HepG2 (cell line): Measurements from ENCODE around the gene ANAPC2. TPM values are rescaled to one million over a fixed set of nuclear protein-coding genes. Genes with fewer than 3 reads are reported as not detected.

Experiments
- AGO2 ChIP-seq: fragments of 200-400 bp; formaldehyde crosslinking; optimal IDR thresholded peaks from 2 replicates; pipeline ENCODE3; 2017; ENCODE audit warnings: mild to moderate bottlenecking, low read depth, low read length, moderate library complexity
- RARA ChIP-seq: IDR thresholded peaks from 2 replicates; pipeline ENCODE4 v1.6.1; 2016; ENCODE audit warnings: missing genetic modification reagents, missing compliant biosample characterization
- RBFOX2 ChIP-seq: fragments of 200-400 bp; formaldehyde crosslinking; IDR thresholded peaks from 2 replicates; pipeline ENCODE4 v1.6.1; 2017; ENCODE audit warnings: low read depth, mild to moderate bottlenecking, low read length
- ZC3H13 ChIP-seq: sonication (generic); formaldehyde crosslinking; IDR thresholded peaks from 2 replicates; pipeline ENCODE4 v1.8.1; 2023; ENCODE audit warnings: mild to moderate bottlenecking, missing genetic modification reagents, moderate library complexity
- ZNF337 ChIP-seq: sonication (generic); formaldehyde crosslinking; IDR thresholded peaks from 2 replicates; pipeline ENCODE4 v1.5.1; 2020; ENCODE audit warnings: missing genetic modification reagents, low read depth, mild to moderate bottlenecking, borderline replicate concordance
- polyA plus RNA-seq, 8 experiments: library from polyadenylated mRNA; depleted of rRNA in 3 of 8; stranded (reverse) in 7 of 8; unstranded in 1 of 8; fragments of >200 nt; fragmentation: Illumina TruSeq in 4 of 8; extraction: Trizol in 4 of 8; gene quantifications; 2 replicates each; pipeline versions ENCODE4 v1.2.1 to v1.2.3, GENCODE V29; 2011 to 2016; ENCODE audit warnings: low read depth in 4 of 8, missing spikeins in 1 of 8, mixed read lengths in 1 of 8; ENCODE audit not compliant: insufficient read depth in 1 of 8
- total RNA-seq, 5 experiments: library from RNA; depleted of rRNA; stranded (reverse); fragments of >200 nt; fragmentation: Illumina TruSeq; extraction: Trizol; gene quantifications; 2 replicates each; pipeline ENCODE4 v1.2.3, GENCODE V29; 2016; ENCODE audit warnings: low read depth in 1 of 5
- TF ChIP-seq, protein P1 (sequence below): sonication (generic); formaldehyde crosslinking; IDR thresholded peaks from 2 replicates; pipeline ENCODE4 v1.5.1; 2020; ENCODE audit warnings: missing genetic modification reagents, mild to moderate bottlenecking, borderline replicate concordance
- TF ChIP-seq, protein P2 (sequence below): sonication (generic); formaldehyde crosslinking; IDR thresholded peaks from 2 replicates; pipeline ENCODE4 v1.5.0; 2020; ENCODE audit warnings: mild to moderate bottlenecking, missing genetic modification reagents, borderline replicate concordance

Gene ANAPC2
- total and polyA plus RNA-seq, 2 of the 13 experiments (the other 11 are each of a cell fraction or from before 2014, with no cell fraction given), result 12.3 to 15.4 TPM

DNA sequence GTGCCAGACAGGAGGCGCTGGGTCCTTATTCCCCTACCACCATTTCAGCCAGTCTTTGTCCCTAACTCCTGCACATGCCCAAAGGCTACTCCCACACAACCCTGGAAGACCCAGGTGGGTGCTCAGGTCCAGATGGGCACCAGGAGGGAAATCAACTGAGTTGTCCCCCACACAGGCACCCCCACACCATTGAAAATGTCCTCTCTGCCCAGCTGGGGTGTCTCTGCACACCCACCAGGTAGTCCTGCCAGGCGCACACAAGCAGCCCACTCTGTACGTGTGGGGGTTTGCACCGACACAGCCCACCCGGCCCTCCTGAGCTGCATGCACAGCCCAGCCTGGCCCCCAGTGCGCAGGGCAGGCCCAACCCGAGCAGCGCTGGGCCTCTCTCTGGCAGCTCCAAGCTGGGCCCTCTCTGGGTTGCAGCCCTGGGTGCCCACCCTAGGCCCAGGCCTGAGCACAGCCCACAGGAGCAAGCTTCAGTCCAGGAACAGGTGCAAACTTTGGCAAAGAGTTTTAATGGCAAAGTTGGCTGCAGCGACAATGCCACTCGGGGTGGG is 31.5 kb upstream of the ANAPC2 start (continued):
- TF ChIP-seq, protein P1, sequence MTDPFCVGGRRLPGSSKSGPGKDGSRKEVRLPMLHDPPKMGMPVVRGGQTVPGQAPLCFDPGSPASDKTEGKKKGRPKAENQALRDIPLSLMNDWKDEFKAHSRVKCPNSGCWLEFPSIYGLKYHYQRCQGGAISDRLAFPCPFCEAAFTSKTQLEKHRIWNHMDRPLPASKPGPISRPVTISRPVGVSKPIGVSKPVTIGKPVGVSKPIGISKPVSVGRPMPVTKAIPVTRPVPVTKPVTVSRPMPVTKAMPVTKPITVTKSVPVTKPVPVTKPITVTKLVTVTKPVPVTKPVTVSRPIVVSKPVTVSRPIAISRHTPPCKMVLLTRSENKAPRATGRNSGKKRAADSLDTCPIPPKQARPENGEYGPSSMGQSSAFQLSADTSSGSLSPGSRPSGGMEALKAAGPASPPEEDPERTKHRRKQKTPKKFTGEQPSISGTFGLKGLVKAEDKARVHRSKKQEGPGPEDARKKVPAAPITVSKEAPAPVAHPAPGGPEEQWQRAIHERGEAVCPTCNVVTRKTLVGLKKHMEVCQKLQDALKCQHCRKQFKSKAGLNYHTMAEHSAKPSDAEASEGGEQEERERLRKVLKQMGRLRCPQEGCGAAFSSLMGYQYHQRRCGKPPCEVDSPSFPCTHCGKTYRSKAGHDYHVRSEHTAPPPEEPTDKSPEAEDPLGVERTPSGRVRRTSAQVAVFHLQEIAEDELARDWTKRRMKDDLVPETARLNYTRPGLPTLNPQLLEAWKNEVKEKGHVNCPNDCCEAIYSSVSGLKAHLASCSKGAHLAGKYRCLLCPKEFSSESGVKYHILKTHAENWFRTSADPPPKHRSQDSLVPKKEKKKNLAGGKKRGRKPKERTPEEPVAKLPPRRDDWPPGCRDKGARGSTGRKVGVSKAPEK, result no peak
- TF ChIP-seq AGO2 (peak; percentile 73), ZC3H13 (CRISPR knock-in tag) (peak; percentile 93), RBFOX2 (peak; percentile 19; the same call in 1 of the 2 replicates), RARA (CRISPR knock-in tag) (no peak), ZNF337 (CRISPR knock-in tag) (no peak)
- TF ChIP-seq, protein P2, sequence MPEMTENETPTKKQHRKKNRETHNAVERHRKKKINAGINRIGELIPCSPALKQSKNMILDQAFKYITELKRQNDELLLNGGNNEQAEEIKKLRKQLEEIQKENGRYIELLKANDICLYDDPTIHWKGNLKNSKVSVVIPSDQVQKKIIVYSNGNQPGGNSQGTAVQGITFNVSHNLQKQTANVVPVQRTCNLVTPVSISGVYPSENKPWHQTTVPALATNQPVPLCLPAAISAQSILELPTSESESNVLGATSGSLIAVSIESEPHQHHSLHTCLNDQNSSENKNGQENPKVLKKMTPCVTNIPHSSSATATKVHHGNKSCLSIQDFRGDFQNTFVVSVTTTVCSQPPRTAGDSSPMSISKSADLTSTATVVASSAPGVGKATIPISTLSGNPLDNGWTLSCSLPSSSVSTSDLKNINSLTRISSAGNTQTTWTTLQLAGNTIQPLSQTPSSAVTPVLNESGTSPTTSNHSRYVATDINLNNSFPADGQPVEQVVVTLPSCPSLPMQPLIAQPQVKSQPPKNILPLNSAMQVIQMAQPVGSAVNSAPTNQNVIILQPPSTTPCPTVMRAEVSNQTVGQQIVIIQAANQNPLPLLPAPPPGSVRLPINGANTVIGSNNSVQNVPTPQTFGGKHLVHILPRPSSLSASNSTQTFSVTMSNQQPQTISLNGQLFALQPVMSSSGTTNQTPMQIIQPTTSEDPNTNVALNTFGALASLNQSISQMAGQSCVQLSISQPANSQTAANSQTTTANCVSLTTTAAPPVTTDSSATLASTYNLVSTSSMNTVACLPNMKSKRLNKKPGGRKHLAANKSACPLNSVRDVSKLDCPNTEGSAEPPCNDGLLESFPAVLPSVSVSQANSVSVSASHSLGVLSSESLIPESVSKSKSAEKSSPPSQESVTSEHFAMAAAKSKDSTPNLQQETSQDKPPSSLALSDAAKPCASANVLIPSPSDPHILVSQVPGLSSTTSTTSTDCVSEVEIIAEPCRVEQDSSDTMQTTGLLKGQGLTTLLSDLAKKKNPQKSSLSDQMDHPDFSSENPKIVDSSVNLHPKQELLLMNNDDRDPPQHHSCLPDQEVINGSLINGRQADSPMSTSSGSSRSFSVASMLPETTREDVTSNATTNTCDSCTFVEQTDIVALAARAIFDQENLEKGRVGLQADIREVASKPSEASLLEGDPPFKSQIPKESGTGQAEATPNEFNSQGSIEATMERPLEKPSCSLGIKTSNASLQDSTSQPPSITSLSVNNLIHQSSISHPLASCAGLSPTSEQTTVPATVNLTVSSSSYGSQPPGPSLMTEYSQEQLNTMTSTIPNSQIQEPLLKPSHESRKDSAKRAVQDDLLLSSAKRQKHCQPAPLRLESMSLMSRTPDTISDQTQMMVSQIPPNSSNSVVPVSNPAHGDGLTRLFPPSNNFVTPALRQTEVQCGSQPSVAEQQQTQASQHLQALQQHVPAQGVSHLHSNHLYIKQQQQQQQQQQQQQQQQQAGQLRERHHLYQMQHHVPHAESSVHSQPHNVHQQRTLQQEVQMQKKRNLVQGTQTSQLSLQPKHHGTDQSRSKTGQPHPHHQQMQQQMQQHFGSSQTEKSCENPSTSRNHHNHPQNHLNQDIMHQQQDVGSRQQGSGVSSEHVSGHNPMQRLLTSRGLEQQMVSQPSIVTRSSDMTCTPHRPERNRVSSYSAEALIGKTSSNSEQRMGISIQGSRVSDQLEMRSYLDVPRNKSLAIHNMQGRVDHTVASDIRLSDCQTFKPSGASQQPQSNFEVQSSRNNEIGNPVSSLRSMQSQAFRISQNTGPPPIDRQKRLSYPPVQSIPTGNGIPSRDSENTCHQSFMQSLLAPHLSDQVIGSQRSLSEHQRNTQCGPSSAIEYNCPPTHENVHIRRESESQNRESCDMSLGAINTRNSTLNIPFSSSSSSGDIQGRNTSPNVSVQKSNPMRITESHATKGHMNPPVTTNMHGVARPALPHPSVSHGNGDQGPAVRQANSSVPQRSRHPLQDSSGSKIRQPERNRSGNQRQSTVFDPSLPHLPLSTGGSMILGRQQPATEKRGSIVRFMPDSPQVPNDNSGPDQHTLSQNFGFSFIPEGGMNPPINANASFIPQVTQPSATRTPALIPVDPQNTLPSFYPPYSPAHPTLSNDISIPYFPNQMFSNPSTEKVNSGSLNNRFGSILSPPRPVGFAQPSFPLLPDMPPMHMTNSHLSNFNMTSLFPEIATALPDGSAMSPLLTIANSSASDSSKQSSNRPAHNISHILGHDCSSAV, result no peak
